Fibroblast of skin of right biceps (primary cell): ENCODE measurements around the gene DGKD.
A peak's percentile ranks its signal among the peaks of the same experiment; 100 is the strongest.

Experiments used
- DNase-seq: peaks from one replicate; pipeline ENCODE4 v3.0.0-alpha.2; 2013

DGKD gene

DNA sequence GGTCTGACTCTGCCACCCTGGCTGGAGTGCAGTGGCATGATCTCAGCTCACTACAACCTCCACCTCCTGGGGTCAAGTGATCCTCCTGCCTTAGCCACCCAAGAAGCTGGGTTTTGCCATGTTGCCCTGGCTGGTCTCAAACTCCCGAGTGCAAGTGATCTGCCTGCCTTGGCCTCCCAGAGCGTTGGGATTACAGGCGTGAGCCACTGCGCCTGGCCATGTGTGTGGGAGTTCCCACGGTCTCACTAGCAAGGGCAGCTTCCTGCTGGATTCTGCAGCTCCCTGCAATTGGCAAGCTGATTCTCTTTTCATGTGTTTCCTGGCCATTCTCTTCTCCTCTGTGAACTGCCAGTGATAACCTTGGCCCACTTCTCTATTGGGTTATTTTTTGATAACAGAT is 128.3 kb downstream of the DGKD start:
- DNase-seq, result no peak

DNA sequence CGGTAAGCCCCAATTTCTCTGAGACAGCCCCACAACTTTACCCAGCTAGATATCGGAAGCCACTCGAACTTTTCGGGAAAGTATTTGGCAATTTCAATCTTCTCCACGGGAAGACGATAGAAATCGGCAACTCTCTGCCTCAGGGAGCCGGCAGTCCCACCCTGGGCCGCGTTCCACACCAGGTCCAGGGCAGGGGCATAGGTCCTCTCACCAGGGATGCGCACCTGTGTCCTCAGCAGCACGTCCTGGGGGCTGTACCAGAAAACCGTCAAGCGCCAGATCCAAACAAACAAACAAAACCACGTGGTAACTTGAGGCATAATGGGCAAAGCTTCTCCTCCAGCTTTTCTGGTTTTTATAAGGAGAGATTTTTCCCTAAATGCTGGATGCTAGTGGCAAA is 131.4 kb downstream of the DGKD start:
- no peak for DNase-seq

DNA sequence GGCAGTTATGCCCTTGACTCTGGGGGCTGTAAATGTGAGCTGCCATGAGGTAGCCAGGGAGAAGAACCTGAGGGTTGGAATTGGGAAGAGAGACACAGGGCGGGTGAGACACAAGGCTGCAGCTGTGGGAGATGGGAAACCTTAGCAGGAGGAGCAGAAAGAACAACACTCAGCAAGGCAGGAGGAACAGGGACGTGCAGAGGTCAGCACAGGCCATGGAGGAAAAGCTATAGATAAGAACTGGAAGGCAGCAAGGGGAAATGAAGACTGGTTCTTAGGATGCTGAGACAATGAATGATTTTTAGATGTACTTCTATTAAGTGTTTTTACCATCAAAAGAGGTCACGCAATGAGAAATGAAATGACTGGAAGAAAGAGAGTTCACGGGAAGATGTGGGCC is 132.1 kb downstream of the DGKD start:
- DNase-seq, result no peak

DNA sequence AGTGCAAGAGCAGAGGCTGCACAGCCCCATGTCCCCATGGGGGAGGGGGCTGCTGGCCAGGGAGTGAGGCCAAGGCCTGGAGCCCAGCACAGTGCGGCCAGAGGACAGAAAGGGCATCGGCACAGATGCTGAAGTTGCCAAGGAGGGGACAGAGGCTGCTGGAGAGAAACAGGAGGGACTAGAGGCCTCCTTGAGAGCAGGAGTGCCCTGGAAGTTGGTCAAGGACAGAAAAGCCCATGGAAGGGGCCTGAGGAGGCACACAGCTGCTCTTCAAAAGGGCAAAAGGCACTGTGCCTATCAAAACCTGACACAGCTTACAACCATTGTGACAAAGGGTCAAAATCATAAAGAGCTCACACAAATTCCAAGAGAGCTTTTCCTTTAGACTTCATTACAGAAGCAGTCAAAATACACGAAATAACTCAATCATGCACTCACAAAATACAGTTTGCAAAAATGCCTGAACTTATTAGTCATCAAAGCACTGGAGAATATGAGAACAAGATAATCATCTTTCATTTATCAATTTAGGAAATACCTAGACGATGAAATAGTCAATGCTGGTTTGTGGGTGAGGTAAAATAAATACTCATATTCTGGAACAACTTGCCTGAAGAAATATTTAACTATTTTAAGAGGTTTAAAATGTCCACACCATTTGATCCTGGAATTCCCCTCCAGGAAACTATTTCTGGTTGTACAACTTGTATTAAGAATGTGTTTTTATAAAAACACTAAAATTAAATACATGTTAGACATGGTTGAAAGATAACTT is 132.7 kb downstream of the DGKD start:
- peak; percentile 95 for DNase-seq

DNA sequence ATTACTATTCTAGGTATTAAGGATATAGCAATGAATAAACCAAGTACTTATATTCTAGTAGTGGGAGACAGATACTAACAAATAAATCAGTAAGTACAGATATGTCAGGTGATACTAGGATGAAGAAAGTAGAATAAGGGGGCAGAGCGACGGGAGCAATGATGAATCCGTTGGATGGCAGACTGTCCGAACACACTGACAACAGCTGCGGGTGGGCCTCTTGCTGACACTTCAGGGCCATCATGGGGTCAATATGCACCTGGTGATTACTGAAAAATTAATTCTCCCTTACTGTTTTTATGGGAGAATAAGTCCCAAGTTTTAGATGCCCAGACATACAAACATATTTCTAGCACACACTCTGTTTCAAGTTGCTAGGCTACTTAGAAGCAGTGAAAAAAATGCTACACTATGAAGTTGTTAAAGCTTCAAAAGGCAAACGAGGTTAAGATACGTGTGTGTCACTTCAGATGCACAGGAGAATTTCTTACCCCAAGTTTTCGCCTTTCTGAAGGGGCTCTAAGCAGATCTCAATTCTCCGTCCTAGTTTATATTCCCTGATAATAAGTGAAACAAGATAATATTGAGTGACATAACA is 133.6 kb downstream of the DGKD start:
- DNase-seq, result no peak

DNA sequence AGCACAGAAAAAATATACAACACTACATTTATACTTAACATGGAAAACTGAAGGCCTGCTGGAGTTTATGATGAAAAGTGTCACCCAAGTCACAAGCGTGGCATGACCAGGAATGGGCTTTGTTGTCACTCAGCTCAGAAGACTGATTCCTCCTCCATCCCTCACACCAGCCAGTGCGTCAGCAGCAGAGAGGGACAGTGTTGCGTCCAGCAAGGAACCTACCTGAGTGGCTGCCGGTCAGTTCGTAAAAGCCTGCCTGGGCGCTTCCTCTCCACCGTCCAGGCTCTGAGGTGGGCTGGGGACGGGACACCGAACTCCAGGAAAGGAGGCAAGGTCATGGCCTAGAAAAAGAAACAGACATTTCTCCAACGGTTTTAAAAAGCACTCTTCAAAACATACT is 134.8 kb downstream of the DGKD start:
- no peak for DNase-seq

DNA sequence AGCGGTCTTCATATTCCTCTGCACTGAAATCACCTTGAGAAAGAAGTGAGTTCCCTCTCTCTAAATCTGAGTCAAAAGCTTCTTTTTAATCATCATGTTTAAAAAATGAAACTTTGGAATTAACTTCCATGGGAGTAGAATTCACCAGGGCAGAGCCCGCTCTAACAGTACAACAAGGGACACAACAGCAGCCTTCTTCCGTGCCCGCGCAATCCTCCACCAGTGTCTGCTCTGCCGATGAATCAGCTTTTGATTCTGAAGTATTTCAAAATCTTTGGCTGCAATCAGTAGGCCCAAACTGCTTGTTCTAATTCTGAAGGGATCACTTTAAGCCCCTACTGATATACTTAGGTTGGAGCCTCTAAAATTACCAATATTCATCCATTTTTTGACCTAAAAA is 135.4 kb downstream of the DGKD start:
- peak; percentile 31 for DNase-seq

DNA sequence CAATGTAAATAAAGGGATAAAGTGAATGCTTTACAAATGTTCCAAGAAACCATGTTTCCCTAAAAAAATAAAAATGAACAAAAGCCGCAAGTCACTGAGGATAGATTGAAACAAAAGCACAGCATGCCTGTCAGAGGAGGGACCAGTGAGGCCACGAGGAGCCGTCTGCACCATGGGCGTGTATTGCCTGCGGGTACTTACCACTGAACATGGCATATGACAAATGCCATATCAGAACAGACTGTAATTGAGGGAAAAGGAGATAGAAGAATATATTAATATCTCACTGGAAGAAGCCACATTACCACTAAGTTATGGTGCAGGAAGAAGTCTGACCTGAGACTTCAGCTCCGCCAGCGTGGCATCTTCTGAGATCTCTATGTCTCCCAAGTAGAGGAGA is 136.5 kb downstream of the DGKD start:
- no peak for DNase-seq

DNA sequence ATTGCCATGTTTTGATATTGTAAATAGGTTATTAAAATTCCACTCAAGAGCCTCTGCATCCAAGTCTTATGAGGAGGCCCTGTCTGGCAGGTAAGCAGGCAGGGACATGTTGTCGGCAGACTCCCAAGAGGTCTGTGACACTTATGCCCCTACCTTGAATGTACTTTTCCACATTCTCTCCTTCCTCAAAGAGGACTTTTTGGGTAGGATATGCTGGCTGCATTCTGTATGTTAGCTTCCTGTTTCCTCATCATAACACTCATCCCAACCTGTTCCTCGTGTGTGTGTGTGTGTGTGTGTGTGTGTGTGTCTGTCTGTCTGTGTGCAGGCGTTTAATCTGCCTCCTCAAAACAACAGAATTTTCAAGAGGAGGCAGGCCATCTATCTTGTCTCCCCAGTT is 137.0 kb downstream of the DGKD start:
- DNase-seq, result no peak

DNA sequence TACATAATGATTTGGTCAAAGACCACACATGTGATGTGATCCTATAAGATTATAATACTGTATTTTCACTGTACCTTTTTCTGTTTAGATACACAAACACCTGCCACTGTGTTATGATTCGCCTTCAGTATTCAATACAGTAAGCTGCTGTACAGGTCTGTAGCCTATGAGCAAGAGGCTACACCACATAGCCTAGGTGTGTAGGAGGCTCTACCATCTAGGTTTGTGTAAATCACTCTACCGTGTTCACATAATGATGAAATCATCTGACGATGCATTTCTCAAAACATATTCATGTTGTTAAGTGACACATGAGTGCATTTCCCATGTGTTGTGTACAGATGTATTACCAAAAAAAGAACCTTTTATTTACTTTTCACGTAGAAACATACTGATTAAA is 137.8 kb downstream of the DGKD start:
- no peak for DNase-seq

DNA sequence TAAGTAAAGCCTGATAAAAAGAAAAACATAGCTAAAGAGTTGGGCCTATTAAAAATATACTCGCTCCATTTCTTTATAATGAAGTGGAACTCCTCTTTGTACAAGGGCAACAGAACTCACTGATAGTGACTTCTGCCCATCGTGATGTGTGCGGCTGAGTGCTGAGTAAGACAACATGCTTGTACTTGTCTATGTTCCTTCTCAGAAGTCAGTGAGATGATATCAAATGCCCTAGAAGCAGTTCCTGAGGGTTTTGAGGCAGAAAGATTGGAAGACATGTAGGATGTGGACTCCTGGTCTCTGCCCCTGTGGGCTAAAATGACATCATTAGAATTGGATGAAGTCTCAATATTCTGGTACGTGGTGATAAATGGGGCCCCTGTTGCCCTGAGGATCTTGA is 138.5 kb downstream of the DGKD start:
- DNase-seq, result no peak

DNA sequence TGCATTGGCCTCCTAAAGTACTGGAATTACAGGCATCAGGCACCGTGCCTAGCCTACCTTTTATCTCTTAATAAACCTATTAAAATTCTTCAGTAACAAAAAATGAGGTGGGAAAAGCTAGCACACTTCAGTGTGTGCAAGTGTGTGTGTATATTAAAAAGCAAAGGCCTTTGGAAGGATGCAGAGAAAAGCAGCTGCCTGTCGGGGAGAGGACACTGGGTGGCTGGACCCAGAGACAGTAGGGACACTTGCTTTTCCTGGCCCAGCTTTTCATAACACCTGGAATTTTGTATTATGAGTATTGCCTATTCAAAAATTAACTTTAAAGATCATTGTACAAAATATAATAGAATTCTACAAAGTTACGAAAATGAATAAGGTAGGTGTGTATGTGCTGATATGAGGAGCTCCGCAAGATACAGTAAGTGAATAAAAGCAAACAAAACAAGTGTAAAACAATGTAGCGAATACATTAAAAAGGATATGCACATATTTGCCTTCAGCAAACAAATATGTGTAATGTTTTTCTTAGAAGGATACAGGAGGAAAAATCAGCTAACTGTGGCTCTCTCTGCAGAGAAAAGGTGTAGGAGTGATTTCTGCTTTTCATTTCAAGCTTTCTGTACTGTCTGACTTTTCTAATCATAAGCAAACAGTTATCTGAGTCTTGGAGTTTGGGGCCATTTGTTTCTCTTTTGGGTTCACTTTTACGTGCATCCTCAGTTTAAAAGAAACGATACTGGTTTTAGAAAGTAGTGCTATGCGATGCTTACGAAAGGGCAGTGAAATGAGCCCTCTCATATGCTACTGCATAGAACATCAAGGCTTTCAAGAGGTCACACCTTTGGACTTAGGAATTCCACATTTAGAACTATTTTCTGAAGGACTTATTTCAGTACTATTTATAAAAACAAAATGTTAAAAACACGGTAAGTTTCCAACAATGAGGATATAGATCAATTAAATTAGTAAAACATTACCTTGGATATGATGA is 141.5 kb downstream of the DGKD start:
- no peak for DNase-seq

DNA sequence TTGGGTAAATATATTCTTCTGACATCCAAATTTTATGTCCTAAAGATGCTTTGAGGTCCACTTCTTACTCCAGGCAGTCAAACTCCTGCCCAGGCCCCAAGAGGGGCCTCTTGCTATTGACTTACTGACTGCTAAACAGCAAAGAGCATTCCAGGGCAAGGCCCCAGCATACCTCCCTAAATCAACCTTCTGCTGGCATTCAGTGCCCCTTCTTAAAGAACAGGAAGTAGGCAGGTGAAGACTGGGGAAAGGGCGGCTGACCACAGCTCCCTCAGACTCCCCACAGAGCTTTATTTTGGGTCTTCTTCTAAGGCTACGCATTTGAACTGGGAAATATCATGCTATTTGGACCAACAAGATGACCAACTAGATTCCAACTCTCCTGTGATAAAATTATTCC is 143.4 kb downstream of the DGKD start:
- no peak for DNase-seq

DNA sequence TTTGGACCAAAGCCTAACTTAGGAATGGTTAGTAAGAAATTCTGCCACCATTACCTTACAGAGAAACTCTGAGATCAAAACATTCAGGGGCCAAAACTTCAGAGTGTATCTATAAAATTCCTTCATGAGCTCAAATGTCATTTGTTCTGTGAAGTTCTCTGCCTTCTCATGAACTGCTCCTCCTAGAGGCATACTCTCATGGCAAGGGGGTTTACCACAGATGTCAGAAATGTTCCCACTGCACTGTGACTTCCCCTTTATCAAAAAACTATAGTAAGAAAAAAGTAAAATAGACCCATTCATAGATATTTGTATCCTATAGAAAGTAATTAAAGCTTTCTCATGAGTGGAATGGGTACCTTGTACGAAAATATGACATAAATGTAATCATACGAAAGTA is 143.8 kb downstream of the DGKD start:
- DNase-seq, result no peak

DNA sequence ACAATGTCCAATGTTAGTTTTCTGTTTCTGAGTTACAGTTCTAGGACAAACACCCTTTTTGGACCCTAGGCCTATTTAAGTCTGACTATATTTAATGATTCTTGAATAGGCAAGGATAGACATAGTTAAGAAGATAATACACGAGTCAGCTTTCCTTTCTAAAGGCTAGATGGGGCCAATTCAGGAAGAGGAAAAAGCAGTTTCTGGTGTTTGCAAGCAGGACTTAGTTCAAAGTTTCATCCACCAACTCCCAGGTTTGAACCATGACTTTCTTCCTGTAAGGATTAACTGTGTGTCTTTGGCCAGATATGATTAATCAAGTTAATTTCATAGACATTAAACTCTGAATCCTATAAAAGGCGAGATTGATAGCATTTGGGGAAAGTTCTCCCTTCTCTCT is 145.6 kb downstream of the DGKD start:
- DNase-seq, result no peak

DNA sequence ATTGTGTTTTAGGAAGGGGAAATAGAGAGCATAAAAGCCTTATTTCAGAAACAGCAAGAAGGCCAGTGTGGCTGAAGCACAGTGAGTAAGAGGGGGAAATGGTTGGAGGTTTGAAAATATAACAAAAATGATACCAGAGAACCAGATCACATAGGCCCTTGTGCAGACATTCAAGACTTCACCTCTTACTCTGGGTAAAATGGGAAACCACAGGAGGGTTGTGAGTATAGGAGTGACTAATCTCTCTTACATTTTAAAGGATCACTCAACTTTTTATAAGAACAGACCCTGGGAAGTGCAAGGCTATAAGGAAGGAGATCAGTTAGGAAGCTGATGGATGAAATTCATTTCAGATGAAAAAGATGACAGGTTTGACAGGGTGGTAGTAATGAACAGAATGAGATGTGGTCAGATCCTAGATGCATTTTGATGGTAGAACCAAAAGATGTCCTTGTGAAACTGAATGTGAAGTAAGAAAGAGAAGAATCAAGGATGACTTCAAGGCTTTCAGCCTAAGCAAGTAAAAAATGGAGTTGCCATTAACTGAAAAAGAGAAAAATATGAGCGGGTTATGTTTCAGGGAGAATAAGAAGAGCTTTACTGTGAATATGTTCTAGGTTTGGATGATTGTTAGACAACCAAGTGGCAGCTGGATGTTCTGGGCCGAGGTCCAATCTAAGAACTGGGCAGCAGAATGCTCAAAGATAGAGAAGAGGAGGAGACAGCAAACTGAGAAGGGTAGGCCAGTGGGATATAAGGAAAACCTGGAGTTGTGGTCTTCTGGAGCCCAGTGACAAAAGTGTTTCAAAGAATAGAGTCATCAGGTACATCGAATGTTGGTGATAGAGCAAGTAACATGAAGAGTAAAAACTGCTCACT is 147.1 kb downstream of the DGKD start:
- DNase-seq, result peak; percentile 76

DNA sequence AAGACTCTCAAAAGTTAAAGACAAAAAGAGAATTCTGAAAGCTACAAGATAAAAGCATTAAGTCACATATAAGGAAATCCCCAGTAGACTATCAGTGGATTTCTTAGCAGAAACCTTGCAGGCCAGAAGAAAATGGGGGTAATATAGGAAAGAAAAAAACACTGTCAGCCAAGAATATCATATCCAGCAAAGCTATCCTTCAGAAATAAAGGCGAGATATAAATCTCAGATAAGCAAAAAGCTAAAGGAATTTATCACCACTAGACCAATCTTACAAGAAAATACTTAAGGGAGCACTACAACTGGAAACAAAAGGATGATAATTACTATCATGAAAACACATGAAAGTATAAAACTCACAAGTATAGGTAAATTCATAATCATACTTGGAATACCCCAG is 149.2 kb downstream of the DGKD start:
- DNase-seq, result no peak

DNA sequence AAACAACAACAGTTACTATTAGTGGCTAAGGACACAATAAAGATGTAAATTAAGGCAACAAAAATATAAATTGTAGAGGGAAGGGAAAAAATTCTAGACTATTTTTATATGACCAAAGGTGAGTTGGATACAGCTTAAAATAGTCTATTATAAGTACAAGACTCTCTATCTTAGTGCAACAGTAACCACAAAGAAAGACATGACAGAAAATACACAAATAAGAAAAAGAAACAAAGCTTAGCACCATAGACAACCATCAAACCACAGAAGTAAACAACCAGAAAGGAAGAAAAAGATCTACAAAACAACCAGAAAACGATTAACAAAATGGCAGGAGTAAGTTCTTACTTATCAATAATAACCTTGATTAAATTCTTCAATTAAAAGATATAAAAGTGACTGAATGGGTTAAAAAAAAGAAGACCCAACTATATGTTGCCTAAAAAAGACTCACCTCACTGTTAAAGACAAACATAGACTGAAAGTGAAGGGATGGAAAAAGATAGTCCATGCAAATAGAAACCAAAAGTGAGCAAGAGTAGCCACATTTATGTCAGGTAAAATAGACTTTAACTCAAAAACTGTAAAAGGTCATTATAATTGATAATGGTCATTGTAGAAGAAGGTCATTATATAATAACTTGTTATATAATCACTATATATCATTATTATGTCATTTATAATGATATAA is 149.8 kb downstream of the DGKD start:
- no peak for DNase-seq

DNA sequence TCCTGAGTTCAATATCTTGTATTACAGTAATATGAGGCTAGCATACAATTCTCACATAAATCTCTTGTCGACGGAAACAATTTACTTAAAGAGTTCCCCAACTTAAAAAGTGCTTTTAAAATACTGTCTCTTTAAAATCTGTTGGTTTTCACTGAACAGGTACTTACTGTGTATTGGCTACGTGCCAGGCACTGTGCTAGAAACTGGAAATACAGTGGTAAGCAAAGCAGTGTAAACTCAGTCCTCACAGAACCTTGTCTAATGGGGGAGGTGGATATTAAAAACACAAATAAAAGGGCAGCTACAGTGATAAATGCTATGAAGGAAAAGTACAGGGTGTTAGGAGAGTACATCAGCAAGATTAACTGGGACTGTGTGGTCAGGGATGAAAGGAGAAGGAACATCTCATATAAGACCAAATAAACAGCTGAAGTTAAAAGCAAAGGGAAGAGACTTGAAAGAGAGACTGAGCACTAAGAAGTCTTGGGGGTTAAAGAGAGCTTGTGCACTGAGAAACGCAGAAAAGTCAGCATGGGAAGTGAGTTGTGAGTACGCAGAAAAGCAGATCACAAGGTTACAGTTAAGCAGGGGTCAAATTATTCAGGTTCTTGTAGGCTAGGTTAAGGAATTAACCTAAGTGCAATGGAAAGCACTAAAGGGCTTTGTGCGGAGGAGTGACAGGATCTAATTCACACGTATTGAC is 159.8 kb downstream of the DGKD start:
- DNase-seq, result no peak

DNA sequence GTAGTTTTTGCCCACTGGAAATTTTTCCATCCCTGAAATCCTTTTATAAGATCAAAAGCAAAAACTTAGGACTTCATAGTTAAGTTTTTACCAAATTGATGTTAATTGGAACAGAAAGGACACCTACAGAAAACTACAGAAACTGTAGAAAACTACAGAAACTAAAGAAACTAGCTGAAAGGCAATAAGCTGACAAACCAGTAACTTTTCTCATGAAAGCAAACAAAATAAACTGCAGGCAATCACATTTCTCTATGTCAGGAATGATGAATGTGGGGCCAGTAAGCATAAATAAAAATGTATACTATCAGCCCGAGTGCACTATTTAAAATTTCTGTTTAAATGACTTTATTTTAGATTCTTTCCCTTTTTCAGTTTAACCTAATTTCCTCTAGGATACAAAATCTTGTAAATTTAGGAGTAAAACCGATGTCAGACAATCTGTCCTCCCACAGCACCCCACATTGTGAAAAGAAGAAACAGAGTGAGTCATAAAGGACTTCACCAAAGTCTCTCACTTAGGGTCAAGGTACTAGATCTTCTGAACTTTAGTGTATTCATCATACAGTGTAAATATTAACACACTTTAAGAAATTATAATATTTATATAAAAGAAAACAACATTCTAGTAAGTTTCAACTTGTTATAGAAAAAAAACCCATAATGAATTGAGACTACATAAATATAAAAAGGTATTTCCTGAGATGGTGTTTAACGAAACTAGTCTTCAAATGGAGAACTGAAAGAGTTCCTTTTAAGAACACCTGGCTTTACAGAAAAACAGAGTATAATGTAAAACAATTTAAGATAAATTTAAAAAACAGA is 165.7 kb downstream of the DGKD start:
- no peak for DNase-seq
